ENCODE results near the gene TPCN1. TPM values are rescaled to one million over a fixed set of nuclear protein-coding genes. Genes with fewer than 3 reads are reported as not detected.

The TPCN1 gene
- total and polyA plus RNA-seq, 2 of the 13 experiments (the other 11 are each of a cell fraction or from before 2014, with no cell fraction given) = 8.0 to 26.8 TPM

- no peak for ATAC-seq
- H3K4me3 ChIP-seq (replicated peaks in 1 of 3; ENCODE audit: insufficient read depth in 1 of 3, low read depth in 2 of 3, low read length in 3 of 3) = no peak overlapping the region
- intact Hi-C loops (cut with micrococcal nuclease; ENCODE audit: unreplicated experiment) (no loop called here), in situ Hi-C loops (cut with HindIII; ENCODE audit: extremely low pct_ligation_motif_present, low pct_unique_long_range_greater_than_20kb) (no loop called here)
- WGBS (ENCODE audit: low lambda C conversion rate) = 100% methylated on average over 1 of the region's 1 CpG
- H3K36me3 ChIP-seq (replicated peaks in 1 of 2; ENCODE audit: control insufficient read depth in 1 of 2, insufficient read depth in 2 of 2, low read length in 2 of 2) = no peaks in the 10 kb centered on the region
- H3K4me2 ChIP-seq (ENCODE audit: low read depth, low read length) = no peak overlapping the region
- ChIA-PET CTCF (ENCODE audit: low intra/inter-chr PET ratio, low total read pairs) (no interaction called here), POLR2A (no interaction called here)
- no peak overlapping the region for H2AFZ ChIP-seq (ENCODE audit: low read length)
- FAIRE-seq = no peak
- no TSS peak for BruUV-seq (replicated peaks)
- H3K27ac ChIP-seq (ENCODE audit: extremely low read length, insufficient read depth, low read length) = no peak overlapping the region
- H3K9me3 ChIP-seq (ENCODE audit: low read length) = no peaks in the 10 kb centered on the region
- DNase-seq (ENCODE audit: low spot score) = no peak
- H3K4me1 ChIP-seq (ENCODE audit: insufficient read depth, low read length) = peaks cover 14% of the 10 kb centered on the region
- TF ChIP-seq ZNF776 (CRISPR knock-in tag; IDR thresholded peaks at IDR 0.05) (no peak), HNRNPUL1 (IDR thresholded peaks at IDR 0.05; ENCODE audit: low read depth, low read length) (no peak), RBM22 (optimal IDR thresholded peaks at IDR 0.05; ENCODE audit: low read length) (no peak), ZNF841 (CRISPR knock-in tag; IDR thresholded peaks at IDR 0.05; ENCODE audit: borderline replicate concordance) (no peak), PHF5A (CRISPR knock-in tag; IDR thresholded peaks at IDR 0.05; ENCODE audit: low read depth, unreplicated experiment) (no peak), ZBTB49 (CRISPR knock-in tag; IDR thresholded peaks at IDR 0.05; ENCODE audit: borderline replicate concordance) (no peak), ZFP91 (CRISPR knock-in tag; IDR thresholded peaks at IDR 0.05; ENCODE audit: borderline replicate concordance) (no peak), DNMT1 (CRISPR knock-in tag; IDR thresholded peaks at IDR 0.05) (no peak), NFATC3 (CRISPR knock-in tag; IDR thresholded peaks at IDR 0.05) (no peak), ZSCAN9 (CRISPR knock-in tag; IDR thresholded peaks at IDR 0.05; ENCODE audit: borderline replicate concordance) (no peak), RBM39 (IDR thresholded peaks at IDR 0.05; ENCODE audit: low read depth, low read length, poor library complexity, severe bottlenecking) (no peak), ZBTB38 (CRISPR knock-in tag; IDR thresholded peaks at IDR 0.05) (no peak), ZNF343 (CRISPR knock-in tag; IDR thresholded peaks at IDR 0.05) (no peak), SRSF4 (IDR thresholded peaks at IDR 0.05; ENCODE audit: low read depth, low read length, poor library complexity, severe bottlenecking) (no peak), SNRNP70 (IDR thresholded peaks at IDR 0.05; ENCODE audit: low read depth, low read length) (no peak), CTCF (CRISPR knock-in tag; IDR thresholded peaks at IDR 0.05) (no peak)
- no peaks in the 10 kb centered on the region for H3K79me2 ChIP-seq (ENCODE audit: insufficient read depth, low read length)
- H4K20me1 ChIP-seq (ENCODE audit: insufficient read depth, low read length) = no peaks in the 10 kb centered on the region
- H3K27me3 ChIP-seq (ENCODE audit: control insufficient read depth in 1 of 2, insufficient read depth in 2 of 2, low read length in 2 of 2) = no peaks in the 10 kb centered on the region
- no peak overlapping the region for H3K9ac ChIP-seq (ENCODE audit: insufficient read depth, low read depth, low read length)
These were observed 108.6 kb downstream of the TPCN1 start for GRCh38 chr12:113329791-113330417.
